SK-N-SH (cell line): ENCODE data around the gene FAM177B. TPM values are rescaled to one million over a fixed set of nuclear protein-coding genes. Genes with fewer than 3 reads are reported as not detected.
A peak's percentile ranks its signal among the peaks of the same experiment; 100 is the strongest.

Source experiments
- CTCF ChIA-PET: fragments of 300-600, 350-600 bp; formaldehyde crosslinking; extraction: SDS; loops from one replicate; lab custom pipeline; 2021; lab: Yijun Ruan, JAX
- POLR2A ChIA-PET: fragments of 350-600 bp; sonication (Branson Sonifier 250); formaldehyde crosslinking; extraction: SDS; loops from one replicate; lab custom pipeline; 2020; ENCODE audit warnings: antibody characterized with exemption, inconsistent platforms; lab: Yijun Ruan, JAX
- DNase-seq: peaks from one replicate; pipeline ENCODE4 v3.0.0; 2012
- H2AFZ ChIP-seq: fragments of 200-600 bp; sonication (generic); 2 replicates; pipeline ENCODE4 v1.8.1; 2016; ENCODE audit warnings: antibody characterized with exemption, mild to moderate bottlenecking, low read depth
- H3F3A ChIP-seq: fragments of 200-600 bp; sonication (generic); replicated peaks from 2 replicates; pipeline ENCODE3; 2016; ENCODE audit warnings: antibody characterized with exemption, mild to moderate bottlenecking; ENCODE audit not compliant: insufficient read depth
- H3K27ac ChIP-seq, 2 experiments: fragments of 200-500 bp in 1 of 2; fragments of 200-600 bp in 1 of 2; sonication (Bioruptor generic) in 1 of 2; sonication (generic), shearing (Covaris generic) in 1 of 2; 2 replicates each; pipeline versions ENCODE4 v1.5.1 to v1.6.1; 2014 to 2016; ENCODE audit warnings: low read depth in 2 of 2, inconsistent platforms in 1 of 2, low read length in 1 of 2, mild to moderate bottlenecking in 1 of 2, mixed read lengths in 1 of 2
- H3K27me3 ChIP-seq: fragments of 200-600 bp; sonication (generic), shearing (Covaris generic); 2 replicates; pipeline ENCODE4 v1.6.1; 2016; ENCODE audit warnings: mixed run types; ENCODE audit not compliant: insufficient read depth
- H3K36me3 ChIP-seq, 2 experiments: fragments of 200-500 bp in 1 of 2; fragments of 200-600 bp in 1 of 2; sonication (Bioruptor generic) in 1 of 2; sonication (generic) in 1 of 2; replicated peaks in 1 of 2; 2 replicates each; pipeline versions ENCODE3 to v1.5.1; 2014 to 2016; ENCODE audit warnings: low read length in 1 of 2, mild to moderate bottlenecking in 1 of 2; ENCODE audit not compliant: insufficient read depth in 2 of 2, control insufficient read depth in 1 of 2
- H3K4me1 ChIP-seq, 2 experiments: fragments of 200-500 bp in 1 of 2; fragments of 200-600 bp in 1 of 2; sonication (Bioruptor generic) in 1 of 2; sonication (generic), shearing (Covaris generic) in 1 of 2; 2 replicates each; pipeline versions ENCODE4 v1.5.1 to v1.6.1; 2014 to 2016; ENCODE audit warnings: low read depth in 1 of 2, low read length in 1 of 2, mixed run types in 1 of 2; ENCODE audit not compliant: insufficient read depth in 2 of 2, control insufficient read depth in 1 of 2
- H3K4me2 ChIP-seq: fragments of 200-600 bp; sonication (generic), shearing (Covaris generic); 2 replicates; pipeline ENCODE4 v1.6.1; 2017; ENCODE audit warnings: mixed run types
- H3K4me3 ChIP-seq, 2 experiments: fragments of 200-500 bp in 1 of 2; fragments of 200-600 bp in 1 of 2; sonication (Bioruptor generic) in 1 of 2; sonication (generic), shearing (Covaris generic) in 1 of 2; 2 replicates each; pipeline versions ENCODE4 v1.5.1 to v1.8.1; 2014 to 2016; ENCODE audit warnings: low read depth in 2 of 2, inconsistent platforms in 1 of 2, low read length in 1 of 2, mild to moderate bottlenecking in 1 of 2, mixed read lengths in 1 of 2, moderate library complexity in 1 of 2
- H3K79me2 ChIP-seq: fragments of 200-600 bp; sonication (generic); 2 replicates; pipeline ENCODE4 v1.8.1; 2017; ENCODE audit warnings: mild to moderate bottlenecking; ENCODE audit not compliant: insufficient read depth
- H3K9ac ChIP-seq: fragments of 200-600 bp; sonication (generic); 2 replicates; pipeline ENCODE4 v1.6.1; 2017; ENCODE audit warnings: mixed run types
- H3K9me2 ChIP-seq: fragments of 200-600 bp; sonication (generic); 2 replicates; pipeline ENCODE4 v1.6.1; 2017; ENCODE audit warnings: mixed run types
- H3K9me3 ChIP-seq: fragments of 200-600 bp; sonication (generic); 2 replicates; pipeline ENCODE4 v1.6.1; 2017; ENCODE audit warnings: mixed run types, mild to moderate bottlenecking, moderate library complexity
- H4K20me1 ChIP-seq: fragments of 200-600 bp; sonication (generic); 2 replicates; pipeline ENCODE4 v1.6.1; 2017; ENCODE audit warnings: mild to moderate bottlenecking, mixed run types; ENCODE audit not compliant: insufficient read depth
- CHD2 ChIP-seq: fragments of 150-350 bp; IDR thresholded peaks from 2 replicates; pipeline ENCODE4 v1.6.1; 2018; ENCODE audit warnings: low read length; ENCODE audit not compliant: partially characterized antibody
- CTCF ChIP-seq: fragments of 200-600 bp; sonication (generic); IDR thresholded peaks from 2 replicates; pipeline ENCODE4 v1.6.1; 2017; ENCODE audit warnings: antibody characterized with exemption, mild to moderate bottlenecking, moderate library complexity
- ELF1 ChIP-seq: IDR thresholded peaks from 2 replicates; pipeline ENCODE4 v1.4.0; 2012
- EP300 ChIP-seq, 2 experiments: IDR thresholded peaks; 2 replicates each; pipeline versions ENCODE4 v1.4.0 to v1.6.1; 2012; ENCODE audit warnings: borderline replicate concordance in 1 of 2, low read depth in 1 of 2, low read length in 1 of 2
- EZH2phosphoT487 ChIP-seq: fragments of 200-600 bp; sonication (generic); IDR thresholded peaks from 2 replicates; pipeline ENCODE4 v1.6.1; 2017; ENCODE audit warnings: low read depth, mixed run types, mild to moderate bottlenecking, antibody characterized with exemption, moderate library complexity, borderline replicate concordance
- FOXJ3 ChIP-seq: sonication (generic); formaldehyde crosslinking; IDR thresholded peaks from 2 replicates; pipeline ENCODE4 v1.5.1; 2020; ENCODE audit warnings: mild to moderate bottlenecking, missing genetic modification reagents
- GABPA ChIP-seq: IDR thresholded peaks from 2 replicates; pipeline ENCODE4 v1.4.0; 2012; ENCODE audit warnings: low read depth, mild to moderate bottlenecking
- GATA2 ChIP-seq: sonication (generic); formaldehyde crosslinking; IDR thresholded peaks from 2 replicates; pipeline ENCODE4 v1.5.0; 2020; ENCODE audit warnings: mild to moderate bottlenecking, missing genetic modification reagents
- MEF2A ChIP-seq: IDR thresholded peaks from 2 replicates; pipeline ENCODE4 v1.4.0; 2012; ENCODE audit warnings: low read depth, borderline replicate concordance
- NRF1 ChIP-seq: IDR thresholded peaks from 2 replicates; pipeline ENCODE4 v1.6.1; 2012; ENCODE audit warnings: low read depth, mild to moderate bottlenecking, low read length
- RAD21 ChIP-seq: IDR thresholded peaks from 2 replicates; pipeline ENCODE4 v1.6.1; 2012; ENCODE audit warnings: mild to moderate bottlenecking, low read length
- REST ChIP-seq: IDR thresholded peaks from 2 replicates; pipeline ENCODE4 v1.6.1; 2012; ENCODE audit warnings: mild to moderate bottlenecking, low read depth, low read length, moderate library complexity
- RFX5 ChIP-seq: IDR thresholded peaks from 2 replicates; pipeline ENCODE4 v1.6.1; 2012; ENCODE audit warnings: mild to moderate bottlenecking, improper control_type of control experiment, low read length
- RXRA ChIP-seq: IDR thresholded peaks from 2 replicates; pipeline ENCODE4 v1.4.0; 2012; ENCODE audit warnings: low read depth, mild to moderate bottlenecking, borderline replicate concordance
- SIN3A ChIP-seq: IDR thresholded peaks from 2 replicates; pipeline ENCODE4 v1.6.1; 2012; ENCODE audit warnings: low read depth, mild to moderate bottlenecking, low read length, moderate library complexity, borderline replicate concordance
- TAF1 ChIP-seq: IDR thresholded peaks from 2 replicates; pipeline ENCODE4 v1.6.1; 2012; ENCODE audit warnings: low read depth, mild to moderate bottlenecking, low read length, moderate library complexity, borderline replicate concordance
- TEAD4 ChIP-seq: IDR thresholded peaks from 2 replicates; pipeline ENCODE4 v1.4.0; 2012; ENCODE audit warnings: mild to moderate bottlenecking, borderline replicate concordance; ENCODE audit not compliant: insufficient read depth
- USF1 ChIP-seq: IDR thresholded peaks from 2 replicates; pipeline ENCODE4 v1.4.0; 2012; ENCODE audit warnings: low read depth, borderline replicate concordance
- USF2 ChIP-seq: fragments of 150-350 bp; IDR thresholded peaks from 2 replicates; pipeline ENCODE4 v1.6.1; 2017; ENCODE audit warnings: antibody characterized with exemption, low read length, low read depth, borderline replicate concordance
- YY1 ChIP-seq: IDR thresholded peaks from 2 replicates; pipeline ENCODE4 v1.4.0; 2012; ENCODE audit warnings: low read depth, mild to moderate bottlenecking
- ZBTB33 ChIP-seq: IDR thresholded peaks from 2 replicates; pipeline ENCODE4 v1.4.0; 2012; ENCODE audit warnings: low read depth, borderline replicate concordance
- WGBS: methylation state at CpG from one replicate; pipeline ENCODE4 v1.1.6; 2017; ENCODE audit warnings: low lambda C conversion rate; 5-methylcytosine and 5-hydroxymethylcytosine counted together
- polyA plus RNA-seq, 3 experiments: library from polyadenylated mRNA; depleted of rRNA; stranded (reverse); fragments of >200 nt; gene quantifications; 2 replicates each; pipeline ENCODE4 v1.2.3, GENCODE V29; 2012

FAM177B gene
- polyA plus RNA-seq, 1 of the 3 experiments (the other 2 are of a cell fraction) = not detected

- peak; percentile 94 for DNase-seq
- Histone ChIP-seq H3K27ac (peak within 1 kb of the TSS; percentile 93 to 99), H3K79me2 (peaks cover 74% of the 10 kb centered on the region), H3K4me2 (peak within 1 kb of the TSS; percentile 84), H2AFZ (peak within 1 kb of the TSS; percentile 86), H3K9me2 (no peaks in the 10 kb centered on the region), H4K20me1 (no peaks in the 10 kb centered on the region), H3K9ac (peak within 1 kb of the TSS; percentile 86), H3F3A (peaks cover 10% of the 10 kb centered on the region), H3K4me1 (peaks cover 0 to 11% of the 10 kb centered on the region in 2 experiments; a peak in 3 of 4 replicates), H3K27me3 (no peaks in the 10 kb centered on the region), H3K36me3 (peaks cover 16 to 25% of the 10 kb centered on the region in 2 experiments), H3K4me3 (peak within 1 kb of the TSS; percentile 72 to 91), H3K9me3 (no peaks in the 10 kb centered on the region)
- ChIA-PET CTCF (interaction anchor here (0.9 to 2.0 kb wide), 3 partner anchors 19 to 411 kb away, joined by 3 to 4 read pairs (median 3); no protein-coding TSS in a partner anchor), POLR2A (interaction anchor here (0.9 to 1.6 kb wide), 5 partner anchors 20 to 971 kb away, joined by 3 to 12 read pairs (median 4); partner anchors contain the start of genes DUSP10 and TAF1A)
- 12% methylated on average over 50 of the region's 62 CpGs for WGBS
- TF ChIP-seq SIN3A (peak; percentile 34; the same call in 1 of the 2 replicates), RFX5 (no peak), RXRA (no peak), EP300 (IDR thresholded peaks at IDR 0.05; ENCODE audit: borderline replicate concordance in 1 of 2, low read depth in 1 of 2, low read length in 1 of 2) (no peak), GATA2 (CRISPR knock-in tag) (no peak), GABPA (no peak), MEF2A (no peak), USF1 (peak; percentile 99), USF2 (peak; percentile 86), ELF1 (peak; percentile 100), YY1 (peak; percentile 100), RAD21 (no peak), ZBTB33 (no peak), FOXJ3 (CRISPR knock-in tag) (no peak), REST (no peak), TAF1 (peak; percentile 50; the same call in 1 of the 2 replicates), TEAD4 (no peak), CHD2 (no peak), NRF1 (no peak), EZH2phosphoT487 (no peak), CTCF (no peak)
These were observed 24.5 kb upstream of the FAM177B start, which contains the start of the genes AIDA and BROX for GRCh38 chr1:222712253-222713090. TSS of gene AIDA (minus strand) at chr1:222712491. CDS start at chr1:222712317, 174 bp downstream. TSS of gene BROX (plus strand) at chr1:222712564. CDS start at chr1:222715700, 3,136 bp downstream.
